Bronchial epithelial cell (primary cell): ENCODE measurements around the gene DLEC1. TPM values are rescaled to one million over a fixed set of nuclear protein-coding genes. Genes with fewer than 3 reads are reported as not detected.
"Not testable (repeated sequence)": the region's sequence is repeated elsewhere in the genome, so short reads cannot be mapped to it uniquely, and the experiment has no call there.

Experiments
- DNase-seq: peaks from one replicate; pipeline ENCODE4 v3.0.0-alpha.2; 2010; ENCODE audit warnings: low read depth
- FAIRE-seq: peaks from 2 replicates; lab custom pipeline; 2011; peaks lifted over from hg19 to GRCh38; lab: Jason Lieb, UNC
- H3K27me3 ChIP-seq: 2 replicates; pipeline ENCODE4 v1.5.1; 2011; ENCODE audit warnings: low read length; ENCODE audit not compliant: control insufficient read depth, insufficient read depth
- H3K36me3 ChIP-seq: 2 replicates; pipeline ENCODE4 v1.5.1; 2011; ENCODE audit warnings: low read length; ENCODE audit not compliant: control insufficient read depth, insufficient read depth
- H3K4me3 ChIP-seq: 2 replicates; pipeline ENCODE4 v1.5.1; 2011; ENCODE audit warnings: mild to moderate bottlenecking, low read depth, low read length, control low read depth
- CTCF ChIP-seq: IDR thresholded peaks from 2 replicates; pipeline ENCODE4 v1.5.1; 2011; ENCODE audit warnings: mild to moderate bottlenecking, moderate library complexity, low read length, control low read depth, inconsistent platforms; ENCODE audit not compliant: insufficient read depth, severe bottlenecking
- total RNA-seq: library from RNA; depleted of rRNA; stranded (reverse); fragments of >200 nt; gene quantifications from 2 replicates; pipeline ENCODE4 v1.2.1, GENCODE V29; 2014

Gene DLEC1
- total RNA-seq, 1 donor from 2014 or later = 0.26 TPM

DNA sequence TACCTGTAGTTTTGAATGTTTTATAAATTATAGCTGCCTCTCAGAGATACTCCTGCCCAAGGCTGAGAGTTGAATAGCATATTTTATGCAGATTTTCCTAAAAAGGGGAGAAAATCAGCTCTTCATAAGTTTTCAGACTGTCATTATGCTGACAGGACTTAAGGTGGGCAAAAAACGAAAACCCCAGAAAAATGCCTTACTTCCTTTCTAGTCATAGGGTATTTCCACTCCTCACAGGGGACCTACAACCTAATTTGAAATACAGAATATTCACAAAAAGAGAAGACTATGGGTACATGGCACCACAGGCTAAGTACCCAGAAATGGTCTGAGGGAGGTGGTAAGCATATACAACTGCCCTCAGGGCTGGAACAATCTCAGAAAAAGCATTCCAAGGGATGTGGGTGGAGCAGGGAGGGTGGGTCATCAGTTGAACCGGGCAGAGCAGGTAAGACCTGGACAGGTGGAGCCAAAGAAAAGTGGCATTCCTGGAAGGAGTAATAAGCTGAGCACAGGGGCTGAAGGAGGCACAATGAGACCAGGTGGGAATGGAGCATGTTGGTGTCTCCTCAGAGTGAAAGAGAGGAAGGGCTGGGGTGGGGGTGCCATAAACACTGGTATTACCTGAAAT, 115.7 kb downstream of the DLEC1 start:
- FAIRE-seq (no peak), DNase-seq (peak; percentile 90)

DNA sequence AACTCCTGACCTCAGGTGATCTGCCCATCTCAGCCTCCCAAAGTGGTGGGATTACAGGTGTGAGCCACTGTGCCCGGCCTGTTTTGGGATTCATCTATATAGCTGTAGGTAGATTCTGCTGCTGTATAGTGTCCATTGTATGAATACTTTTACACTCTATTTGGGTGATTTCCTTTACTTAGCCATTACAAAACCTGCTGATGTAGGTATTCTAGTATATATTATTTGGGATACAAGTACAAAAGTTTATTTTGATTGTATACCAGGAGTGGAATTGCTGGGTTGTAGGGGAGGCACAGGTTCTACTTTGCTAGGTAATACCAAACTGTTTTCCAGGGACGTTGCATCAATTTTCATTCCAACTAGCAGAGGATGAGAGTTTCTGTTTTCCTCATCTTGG, 116.8 kb downstream of the DLEC1 start:
- no peak for TF ChIP-seq CTCF
- H3K36me3 ChIP-seq = no peaks in the 10 kb centered on the region
- FAIRE-seq = no peak
- no peak overlapping the region for H3K4me3 ChIP-seq
- no peak for DNase-seq
- H3K27me3 ChIP-seq = no peaks in the 10 kb centered on the region

More for the DNA sequence above, 115.7 kb downstream of the DLEC1 start:
- Histone ChIP-seq H3K4me3 (no peak overlapping the region), H3K27me3 (no peaks in the 10 kb centered on the region), H3K36me3 (no peaks in the 10 kb centered on the region)
- no peak for TF ChIP-seq CTCF

DNA sequence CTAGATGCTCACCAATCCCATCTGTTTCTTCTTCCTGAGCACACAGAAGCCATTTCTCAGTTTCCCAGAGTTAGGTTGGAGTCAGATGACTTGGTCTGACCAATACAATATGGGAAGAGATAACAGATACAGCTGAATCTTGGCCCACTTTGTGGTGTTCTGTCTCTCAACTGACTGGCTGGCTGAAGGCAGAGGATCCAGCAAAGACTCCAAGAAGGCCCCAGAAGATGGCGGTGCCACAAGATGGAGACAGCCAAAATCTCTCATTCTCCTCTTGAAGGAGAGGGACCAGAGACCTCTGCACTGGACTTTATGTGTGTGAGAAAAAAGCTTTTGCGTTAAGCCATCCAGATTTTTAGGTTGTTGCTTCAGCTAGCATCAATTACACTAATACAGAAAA, 118.1 kb downstream of the DLEC1 start:
- Histone ChIP-seq H3K36me3 (no peaks in the 10 kb centered on the region), H3K27me3 (no peaks in the 10 kb centered on the region), H3K4me3 (no peak overlapping the region)
- DNase-seq (no peak), FAIRE-seq (no peak)
- TF ChIP-seq CTCF = no peak

GRCh38 chr3:38157595-38157994, 118.6 kb downstream of the DLEC1 start:
- TF ChIP-seq CTCF = no peak
- no peak for FAIRE-seq
- Histone ChIP-seq H3K4me3 (no peak overlapping the region), H3K27me3 (no peaks in the 10 kb centered on the region), H3K36me3 (no peaks in the 10 kb centered on the region)
- peak; percentile 84 for DNase-seq

DNA sequence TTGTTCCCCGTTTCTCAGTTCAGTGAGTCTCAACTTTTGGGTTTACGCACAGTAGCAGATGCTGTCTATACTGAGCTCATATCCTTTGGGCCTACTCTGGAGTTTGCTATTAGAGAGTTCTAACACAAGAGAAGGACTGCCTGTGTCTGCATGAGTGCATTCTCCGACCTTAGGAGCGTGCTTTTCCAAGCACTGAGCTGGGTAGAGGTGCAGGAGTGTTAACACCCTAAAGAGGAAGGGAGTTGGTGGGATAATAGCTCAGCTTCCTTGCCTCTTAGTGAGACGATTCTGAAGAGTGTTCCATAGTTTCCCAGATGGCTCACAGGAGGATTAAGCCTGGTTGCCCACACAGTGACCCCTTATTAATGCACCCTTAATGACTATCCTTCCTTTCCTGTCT, 119.5 kb downstream of the DLEC1 start:
- no peaks in the 10 kb centered on the region for H3K27me3 ChIP-seq
- H3K36me3 ChIP-seq = no peaks in the 10 kb centered on the region
- FAIRE-seq = peak; percentile 89
- DNase-seq = no peak
- H3K4me3 ChIP-seq = no peak overlapping the region
- no peak for TF ChIP-seq CTCF

DNA sequence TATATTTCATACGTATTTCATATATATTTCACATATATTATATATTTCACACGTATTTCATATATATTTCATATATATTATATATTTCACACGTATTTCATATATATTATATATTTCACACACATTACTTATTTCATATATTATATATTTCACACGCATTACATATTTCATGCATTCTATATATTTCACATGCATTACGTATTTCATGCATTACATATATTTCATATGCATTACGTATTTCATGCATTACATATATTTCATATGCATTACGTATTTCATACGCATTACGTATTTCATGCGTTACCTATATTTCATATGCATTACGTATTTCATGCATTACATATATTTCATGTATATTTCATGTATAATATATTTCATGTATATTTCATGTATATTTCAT, 121.7 kb downstream of the DLEC1 start:
- H3K27me3 ChIP-seq, H3K36me3 ChIP-seq, FAIRE-seq, H3K4me3 ChIP-seq, DNase-seq: not testable (repeated sequence)
